ENCODE data around the gene CCDC137. TPM values are rescaled to one million over a fixed set of nuclear protein-coding genes. Genes with fewer than 3 reads are reported as not detected.

Gene CCDC137
- total and polyA plus RNA-seq, 2 donors (not counting 1 experiment from before 2014, with no cell fraction given) = 6.9 to 9.8 TPM

GRCh38 chr17:81705518-81706231, 39.1 kb downstream of the CCDC137 start:
- Histone ChIP-seq H3K27me3 (ENCODE audit: control insufficient read depth, insufficient read depth, low read length) (no peaks in the 10 kb centered on the region), H2AFZ (ENCODE audit: low read length) (no peak overlapping the region), H3K4me2 (ENCODE audit: extremely low read depth, insufficient read depth, low read length) (no peak overlapping the region), H3K9me3 (ENCODE audit: control insufficient read depth, insufficient read depth, low read depth, low read length) (no peaks in the 10 kb centered on the region), H3K79me2 (ENCODE audit: control insufficient read depth, insufficient read depth, low read length) (peaks cover 39% of the 10 kb centered on the region), H3K27ac (ENCODE audit: insufficient read depth, low read length) (no peak overlapping the region), H3K4me1 (ENCODE audit: control insufficient read depth, extremely low read depth, insufficient read depth, low read length) (peaks cover 19% of the 10 kb centered on the region), H4K20me1 (ENCODE audit: control insufficient read depth, extremely low read depth, insufficient read depth, low read length) (no peaks in the 10 kb centered on the region), H3K36me3 (ENCODE audit: control insufficient read depth, insufficient read depth, low read length) (peaks cover 34% of the 10 kb centered on the region), H3K4me3 (replicated peaks in 1 of 4; ENCODE audit: control extremely low read depth in 1 of 4, insufficient read depth in 1 of 4, low read depth in 3 of 4, low read length in 4 of 4) (no peak overlapping the region), H3K9ac (ENCODE audit: insufficient read depth, low read length) (no peak overlapping the region)
- TF ChIP-seq CTCF (conservative IDR thresholded peaks at IDR 0.05 in 1 of 2, IDR thresholded peaks at IDR 0.05 in 1 of 2; ENCODE audit: low read depth in 1 of 2, low read length in 2 of 2) (no peak), EZH2 (IDR thresholded peaks at IDR 0.05; ENCODE audit: low read length, missing control alignments) (no peak)
- no peak for DNase-seq (ENCODE audit: low read depth in 2 of 2)

DNA sequence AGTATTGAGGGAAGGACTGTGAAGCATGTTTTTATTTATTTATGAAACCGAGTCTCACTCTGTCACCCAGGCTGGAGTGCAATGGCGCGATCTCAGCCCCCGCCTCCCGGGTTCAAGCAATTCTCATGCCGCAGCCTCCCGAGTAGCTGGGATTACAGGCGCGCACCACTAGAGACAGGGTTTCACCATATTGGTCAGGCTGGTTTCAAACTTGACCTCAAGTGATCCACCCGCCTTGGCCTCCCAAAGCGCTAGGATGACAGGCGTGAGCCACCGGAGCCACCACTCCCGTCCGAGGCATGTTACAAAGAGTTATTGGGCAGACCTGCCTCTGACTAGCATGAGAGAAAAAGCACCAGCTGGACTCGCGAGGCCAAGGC, 39.7 kb downstream of the CCDC137 start:
- peaks cover 23% of the 10 kb centered on the region for H3K4me1 ChIP-seq (ENCODE audit: control insufficient read depth, extremely low read depth, insufficient read depth, low read length)
- H3K9ac ChIP-seq (ENCODE audit: insufficient read depth, low read length) = no peak overlapping the region
- TF ChIP-seq CTCF (conservative IDR thresholded peaks at IDR 0.05 in 1 of 2, IDR thresholded peaks at IDR 0.05 in 1 of 2; ENCODE audit: low read depth in 1 of 2, low read length in 2 of 2) = no peak
- TF ChIP-seq EZH2 (IDR thresholded peaks at IDR 0.05; ENCODE audit: low read length, missing control alignments) = no peak
- no peak overlapping the region for H3K4me2 ChIP-seq (ENCODE audit: extremely low read depth, insufficient read depth, low read length)
- H3K27ac ChIP-seq (ENCODE audit: insufficient read depth, low read length) = no peak overlapping the region
- no peaks in the 10 kb centered on the region for H3K27me3 ChIP-seq (ENCODE audit: control insufficient read depth, insufficient read depth, low read length)
- H3K9me3 ChIP-seq (ENCODE audit: control insufficient read depth, insufficient read depth, low read depth, low read length) = no peaks in the 10 kb centered on the region
- H4K20me1 ChIP-seq (ENCODE audit: control insufficient read depth, extremely low read depth, insufficient read depth, low read length) = no peaks in the 10 kb centered on the region
- no peak overlapping the region for H3K4me3 ChIP-seq (replicated peaks in 1 of 4; ENCODE audit: control extremely low read depth in 1 of 4, insufficient read depth in 1 of 4, low read depth in 3 of 4, low read length in 4 of 4)
- no peak overlapping the region for H2AFZ ChIP-seq (ENCODE audit: low read length)
- peaks cover 28% of the 10 kb centered on the region for H3K36me3 ChIP-seq (ENCODE audit: control insufficient read depth, insufficient read depth, low read length)
- no peak for DNase-seq (ENCODE audit: low read depth in 2 of 2)
- H3K79me2 ChIP-seq (ENCODE audit: control insufficient read depth, insufficient read depth, low read length) = peaks cover 34% of the 10 kb centered on the region

GRCh38 chr17:81706757-81707624, 40.5 kb downstream of the CCDC137 start:
- TF ChIP-seq EZH2 (IDR thresholded peaks at IDR 0.05; ENCODE audit: low read length, missing control alignments) (no peak), CTCF (conservative IDR thresholded peaks at IDR 0.05 in 1 of 2, IDR thresholded peaks at IDR 0.05 in 1 of 2; ENCODE audit: low read depth in 1 of 2, low read length in 2 of 2) (no peak)
- Histone ChIP-seq H3K4me1 (ENCODE audit: control insufficient read depth, extremely low read depth, insufficient read depth, low read length) (peaks cover 19% of the 10 kb centered on the region), H4K20me1 (ENCODE audit: control insufficient read depth, extremely low read depth, insufficient read depth, low read length) (no peaks in the 10 kb centered on the region), H3K9me3 (ENCODE audit: control insufficient read depth, insufficient read depth, low read depth, low read length) (no peaks in the 10 kb centered on the region), H3K36me3 (ENCODE audit: control insufficient read depth, insufficient read depth, low read length) (peaks cover 22% of the 10 kb centered on the region), H3K79me2 (ENCODE audit: control insufficient read depth, insufficient read depth, low read length) (peaks cover 26% of the 10 kb centered on the region), H3K4me2 (ENCODE audit: extremely low read depth, insufficient read depth, low read length) (no peak overlapping the region), H2AFZ (ENCODE audit: low read length) (no peak overlapping the region), H3K27me3 (ENCODE audit: control insufficient read depth, insufficient read depth, low read length) (no peaks in the 10 kb centered on the region), H3K27ac (ENCODE audit: insufficient read depth, low read length) (no peak overlapping the region), H3K4me3 (replicated peaks in 1 of 4; ENCODE audit: control extremely low read depth in 1 of 4, insufficient read depth in 1 of 4, low read depth in 3 of 4, low read length in 4 of 4) (no peak overlapping the region), H3K9ac (ENCODE audit: insufficient read depth, low read length) (no peak overlapping the region)
- no peak for DNase-seq (ENCODE audit: low read depth in 2 of 2)
